Muscle of leg (tissue), 11 donors: ENCODE measurements around the gene SPG7. TPM values are rescaled to one million over a fixed set of nuclear protein-coding genes. Genes with fewer than 3 reads are reported as not detected.

Source experiments
- DNase-seq: peaks from one replicate; pipeline ENCODE4 v3.0.0; 2013
- H3K27ac ChIP-seq: one replicate; pipeline ENCODE4 v1.5.1; 2013; ENCODE audit warnings: mild to moderate bottlenecking, low read length, control low read depth
- H3K27me3 ChIP-seq: one replicate; pipeline ENCODE4 v1.6.1; 2013; ENCODE audit warnings: low read length; ENCODE audit not compliant: control insufficient read depth, insufficient read depth
- H3K36me3 ChIP-seq: one replicate; pipeline ENCODE4 v1.6.1; 2013; ENCODE audit warnings: low read length; ENCODE audit not compliant: control insufficient read depth, insufficient read depth
- H3K4me1 ChIP-seq: one replicate; pipeline ENCODE4 v1.6.1; 2013; ENCODE audit warnings: low read length; ENCODE audit not compliant: control insufficient read depth, insufficient read depth
- H3K4me3 ChIP-seq: one replicate; pipeline ENCODE4 v1.5.1; 2013; ENCODE audit warnings: low read length, control low read depth
- H3K9me3 ChIP-seq: replicated peaks from 2 replicates; pipeline ENCODE4 v1.6.1; 2013; ENCODE audit warnings: low read depth, low read length; ENCODE audit not compliant: control insufficient read depth
- WGBS: methylation state at CpG from one replicate; pipeline ENCODE4 v1.1.5; 2013; ENCODE audit warnings: missing lambda C conversion rate; ENCODE audit not compliant: insufficient coverage; 5-methylcytosine and 5-hydroxymethylcytosine counted together
- polyA plus RNA-seq, 8 donors: library from polyadenylated mRNA; unstranded; fragments of 120-200 nt; gene quantifications; one replicate each; pipeline versions ENCODE4 v1.2.1 to v1.2.3, GENCODE V29; 2013; ENCODE audit warnings: inconsistent platforms in 1 of 8, low replicate concordance in 1 of 8; ENCODE audit not compliant: insufficient read length in 8 of 8, insufficient read depth in 1 of 8
- total RNA-seq: library from RNA; stranded (reverse); fragments of 120-200 nt; gene quantifications from one replicate; pipeline ENCODE4 v1.2.4, GENCODE V29; 2013

The SPG7 gene
- total and polyA plus RNA-seq, 9 donors = 48.2 to 84.9 (median 64.9) TPM

- Histone ChIP-seq H3K27ac (no peak overlapping the region), H3K4me1 (peaks cover 44% of the 10 kb centered on the region)
- no CpG with 5 or more reads among the region's 5 CpGs for WGBS
Observed at GRCh38 chr16:89484041-89484501, 24.1 kb upstream of the SPG7 start.

GRCh38 chr16:89484923-89485679 is 23.1 kb upstream of the SPG7 start:
- Histone ChIP-seq H3K4me1 (peaks cover 44% of the 10 kb centered on the region), H3K9me3 (no peaks in the 10 kb centered on the region), H3K27ac (peak overlapping the region; percentile 2), H3K4me3 (no peak overlapping the region), H3K36me3 (no peaks in the 10 kb centered on the region), H3K27me3 (no peaks in the 10 kb centered on the region)
- DNase-seq = no peak
- WGBS = 100% methylated on average over 1 of the region's 11 CpGs

More at GRCh38 chr16:89484041-89484501, 24.1 kb upstream of the SPG7 start:
- H3K4me3 ChIP-seq = no peak overlapping the region
- no peak for DNase-seq
- H3K27me3 ChIP-seq = no peaks in the 10 kb centered on the region
- H3K36me3 ChIP-seq = no peaks in the 10 kb centered on the region
- no peaks in the 10 kb centered on the region for H3K9me3 ChIP-seq

GRCh38 chr16:89485701-89486246 is 22.4 kb upstream of the SPG7 start:
- H3K9me3 ChIP-seq = no peaks in the 10 kb centered on the region
- H3K4me3 ChIP-seq = no peak overlapping the region
- 32% methylated on average over 4 of the region's 4 CpGs for WGBS
- H3K27ac ChIP-seq = no peak overlapping the region
- no peak for DNase-seq
- no peaks in the 10 kb centered on the region for H3K36me3 ChIP-seq
- H3K27me3 ChIP-seq = no peaks in the 10 kb centered on the region
- H3K4me1 ChIP-seq = peaks cover 44% of the 10 kb centered on the region

- Histone ChIP-seq H3K4me1 (peaks cover 44% of the 10 kb centered on the region), H3K27me3 (no peaks in the 10 kb centered on the region), H3K9me3 (no peaks in the 10 kb centered on the region), H3K4me3 (peak overlapping the region; percentile 68), H3K27ac (peak overlapping the region; percentile 84), H3K36me3 (peaks cover 6% of the 10 kb centered on the region)
- under 1% methylated on average over 39 of the region's 71 CpGs for WGBS
- peak; percentile 96 for DNase-seq
Observed at GRCh38 chr16:89489040-89489897, 18.9 kb upstream of the SPG7 start.

GRCh38 chr16:89489898-89490438 is 18.2 kb upstream of the SPG7 start:
- no peaks in the 10 kb centered on the region for H3K9me3 ChIP-seq
- H3K4me3 ChIP-seq = peak overlapping the region; percentile 68
- H3K27ac ChIP-seq = no peak overlapping the region
- WGBS = under 1% methylated on average over 54 of the region's 81 CpGs
- no peaks in the 10 kb centered on the region for H3K27me3 ChIP-seq
- H3K4me1 ChIP-seq = peaks cover 40% of the 10 kb centered on the region
- no peak for DNase-seq
- H3K36me3 ChIP-seq = peaks cover 6% of the 10 kb centered on the region

- Histone ChIP-seq H3K9me3 (no peaks in the 10 kb centered on the region), H3K4me3 (peak within 1 kb of the TSS; percentile 80), H3K4me1 (peaks cover 36% of the 10 kb centered on the region), H3K27me3 (no peaks in the 10 kb centered on the region), H3K36me3 (peaks cover 6% of the 10 kb centered on the region), H3K27ac (peak within 1 kb of the TSS; percentile 90)
- peak; percentile 100 for DNase-seq
- WGBS = under 1% methylated on average over 96 of the region's 96 CpGs
Observed at GRCh38 chr16:89490439-89491237, 17.6 kb upstream of the SPG7 start, which contains the start of gene ANKRD11. ANKRD11 (minus strand) TSS chr16:89490561; CDS start chr16:89317019, 173,542 bp downstream.

- Histone ChIP-seq H3K36me3 (peaks cover 6% of the 10 kb centered on the region), H3K4me3 (peak overlapping the region; percentile 80), H3K27me3 (no peaks in the 10 kb centered on the region), H3K9me3 (no peaks in the 10 kb centered on the region), H3K4me1 (peaks cover 29% of the 10 kb centered on the region), H3K27ac (peak overlapping the region; percentile 90)
- no peak for DNase-seq
- WGBS = 0% methylated on average over 17 of the region's 22 CpGs
Observed at GRCh38 chr16:89491238-89491869, 16.8 kb upstream of the SPG7 start.

- H3K9me3 ChIP-seq = no peaks in the 10 kb centered on the region
- H3K27ac ChIP-seq = no peak overlapping the region
- DNase-seq = no peak
- H3K4me1 ChIP-seq = peaks cover 28% of the 10 kb centered on the region
- no peaks in the 10 kb centered on the region for H3K27me3 ChIP-seq
- peaks cover 6% of the 10 kb centered on the region for H3K36me3 ChIP-seq
- H3K4me3 ChIP-seq = no peak overlapping the region
- 84% methylated on average over 15 of the region's 24 CpGs for WGBS
Observed at GRCh38 chr16:89491974-89492687, 16.1 kb upstream of the SPG7 start.
